GM12892 (cell line): ENCODE measurements around the gene ABCF2.

ENCODE experiments used
- DNase-seq: peaks from one replicate; pipeline ENCODE4 v3.0.0; 2011; ENCODE audit not compliant: insufficient read length
- FAIRE-seq: peaks from 2 replicates; lab custom pipeline; 2011; peaks lifted over from hg19 to GRCh38; lab: Jason Lieb, UNC
- POLR2A ChIP-seq: IDR thresholded peaks from 2 replicates; pipeline ENCODE4 v1.6.1; 2011; ENCODE audit warnings: low read depth, low read length, control low read depth
- POLR2AphosphoS5 ChIP-seq: IDR thresholded peaks from 2 replicates; pipeline ENCODE4 v1.6.1; 2011; ENCODE audit warnings: low read depth, low read length, control low read depth
- TAF1 ChIP-seq: IDR thresholded peaks from 2 replicates; pipeline ENCODE4 v1.6.1; 2011; ENCODE audit warnings: low read depth, mild to moderate bottlenecking, control low read depth, low read length, borderline replicate concordance

ABCF2 gene

DNA sequence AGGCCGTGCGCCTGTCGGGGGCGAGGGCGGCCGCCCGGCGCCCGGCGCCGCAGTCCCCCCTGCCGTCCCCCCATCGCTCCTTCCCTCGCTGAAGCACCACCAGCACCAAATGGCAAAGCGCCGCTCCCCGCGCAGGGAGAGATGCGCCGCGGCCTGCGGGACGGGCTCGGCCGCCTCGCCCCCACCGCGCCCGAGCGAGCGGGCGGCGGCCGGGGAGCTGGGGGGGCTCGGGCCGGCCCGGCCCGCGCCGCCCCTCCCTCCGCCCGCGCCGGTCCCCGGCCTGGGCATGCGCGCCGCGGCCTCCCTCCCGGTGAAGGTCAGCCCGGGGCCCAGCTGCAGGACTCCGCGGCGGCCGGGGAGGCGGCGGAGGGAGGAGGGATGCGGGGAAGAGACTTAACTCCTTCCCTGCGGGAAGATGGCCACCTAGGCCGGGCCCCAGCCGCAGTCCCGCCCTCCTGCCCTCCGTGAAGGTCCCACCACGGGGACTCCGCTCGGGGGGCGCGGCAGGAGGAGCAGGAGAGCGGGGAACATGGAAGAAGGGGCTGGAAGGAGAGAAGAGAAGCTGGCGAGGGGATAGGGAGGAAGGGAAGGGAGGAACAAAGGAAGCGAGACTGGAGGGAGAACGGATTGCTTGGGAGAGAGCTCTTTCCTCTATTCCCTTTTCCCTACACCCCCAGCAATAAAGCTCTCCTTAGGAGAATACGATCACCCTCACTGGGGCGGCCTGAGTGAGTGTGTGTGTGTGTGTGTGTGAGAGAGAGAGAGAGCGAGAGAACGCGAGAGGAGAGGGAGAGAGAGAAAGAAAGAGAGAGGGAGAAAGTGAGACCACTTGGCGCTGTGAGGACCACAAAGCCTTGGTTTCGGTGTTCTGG, 24.9 kb upstream of the ABCF2 start:
- TF ChIP-seq POLR2AphosphoS5 (no peak), TAF1 (no peak), POLR2A (no peak)
- no peak for DNase-seq
- no peak for FAIRE-seq

- DNase-seq (no peak), FAIRE-seq (no peak)
- no peak for TF ChIP-seq TAF1
- TF ChIP-seq POLR2AphosphoS5: no peak
- TF ChIP-seq POLR2A: no peak
Observed at GRCh38 chr7:151251328-151251688, 24.3 kb upstream of the ABCF2 start.

DNA sequence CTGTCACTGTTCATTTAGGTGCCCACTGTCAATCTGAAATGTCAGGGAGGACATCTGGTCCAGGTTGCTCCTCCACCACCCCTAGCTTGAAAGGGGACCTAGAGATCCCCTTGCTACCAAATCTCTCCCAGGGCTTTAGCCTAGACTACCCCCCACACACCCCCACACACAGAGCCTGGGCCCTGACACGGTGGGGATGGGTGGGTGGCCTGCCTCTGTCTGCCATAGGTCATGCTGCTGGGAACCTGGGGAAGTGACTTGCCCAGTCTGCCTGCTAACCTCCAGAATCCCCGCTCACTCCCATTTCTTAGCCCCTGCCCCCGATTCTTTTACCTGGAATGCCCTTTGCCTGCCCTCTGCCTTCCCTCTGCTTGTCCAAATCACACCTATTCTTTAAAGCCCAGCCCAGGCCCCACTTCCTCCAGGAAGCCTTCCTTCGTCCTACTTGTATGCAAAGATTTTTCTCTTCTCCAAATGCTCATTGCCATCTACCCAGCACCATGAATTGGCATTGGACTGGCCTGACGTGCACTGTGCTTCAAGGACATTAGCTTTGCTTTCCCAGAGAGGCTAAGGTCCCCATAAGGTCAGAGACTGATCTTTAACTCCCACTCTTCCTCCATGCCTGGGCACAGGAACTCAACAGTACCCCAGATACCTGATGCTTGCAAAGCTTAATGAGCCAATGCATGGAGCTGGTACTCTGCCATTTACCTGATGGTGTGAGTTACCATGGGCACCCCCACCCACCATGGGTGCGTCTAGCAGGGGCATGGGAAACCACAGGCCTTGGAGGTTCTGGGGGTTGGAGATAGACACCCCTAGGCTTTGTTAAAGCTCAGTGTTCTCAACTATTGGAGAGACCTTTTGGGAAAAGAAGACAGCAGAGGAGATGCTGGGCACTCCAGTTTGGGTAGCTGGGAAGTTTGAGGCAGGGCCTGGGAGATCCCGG, 23.5 kb upstream of the ABCF2 start:
- no peak for TF ChIP-seq POLR2AphosphoS5
- no peak for TF ChIP-seq TAF1
- TF ChIP-seq POLR2A: no peak
- no peak for DNase-seq
- no peak for FAIRE-seq

- FAIRE-seq (no peak), DNase-seq (no peak)
- no peak for TF ChIP-seq POLR2A
- no peak for TF ChIP-seq POLR2AphosphoS5
- TF ChIP-seq TAF1: no peak
Observed at GRCh38 chr7:151249732-151250072, 22.7 kb upstream of the ABCF2 start.

- FAIRE-seq (peak; percentile 66), DNase-seq (no peak)
- no peak for TF ChIP-seq POLR2AphosphoS5
- no peak for TF ChIP-seq TAF1
- TF ChIP-seq POLR2A: no peak
Observed at GRCh38 chr7:151249034-151249731, 22.2 kb upstream of the ABCF2 start.

- FAIRE-seq: no peak
Observed at GRCh38 chr7:151248346-151249033, 21.5 kb upstream of the ABCF2 start, which contains the start of gene SMARCD3. TSS of gene SMARCD3 (minus strand) at chr7:151248694. CDS start at chr7:151248562, 132 bp downstream.

GRCh38 chr7:151247611-151248345, 20.8 kb upstream of the ABCF2 start:
- FAIRE-seq (no peak), DNase-seq (no peak)
- no peak for TF ChIP-seq TAF1
- no peak for TF ChIP-seq POLR2A
- TF ChIP-seq POLR2AphosphoS5: no peak

More at GRCh38 chr7:151248346-151249033, 21.5 kb upstream of the ABCF2 start, which contains the start of gene SMARCD3:
- no peak for DNase-seq
- TF ChIP-seq POLR2A (no peak), TAF1 (no peak), POLR2AphosphoS5 (no peak)

DNA sequence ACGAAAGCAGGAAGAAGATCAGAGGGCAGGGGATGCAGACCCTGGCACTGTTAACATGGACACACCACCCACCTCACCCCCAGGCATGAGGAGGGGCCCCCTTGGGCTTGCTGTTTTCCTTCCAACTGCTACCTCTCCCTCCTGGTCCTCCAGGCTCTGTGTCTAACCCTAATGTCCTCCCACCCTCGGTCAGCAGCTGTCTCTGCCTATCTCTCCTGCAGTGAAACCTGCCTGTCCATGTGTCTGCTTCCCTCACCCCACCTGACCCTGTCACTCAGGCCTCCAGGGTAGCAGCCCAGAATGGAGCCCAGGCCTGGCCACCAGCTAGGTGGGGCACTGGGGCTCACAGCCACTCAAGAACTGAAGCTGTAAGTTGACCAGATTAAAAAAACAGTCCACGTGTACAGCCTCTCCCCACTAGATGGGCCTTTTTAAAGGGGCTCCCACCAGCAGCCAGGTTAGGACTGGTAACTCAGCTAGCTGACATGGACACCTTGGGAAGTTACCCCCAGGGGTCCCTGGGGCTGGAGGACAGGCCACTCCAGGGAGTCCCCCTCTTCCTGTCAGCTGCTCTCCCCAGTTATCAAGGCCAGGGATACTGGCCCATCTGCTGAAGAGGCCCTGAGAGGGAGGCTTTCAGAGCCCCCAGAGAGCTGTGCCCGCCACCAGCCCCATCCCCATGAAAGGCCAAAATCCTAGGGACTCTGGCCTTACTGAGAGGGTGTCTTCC, 20.0 kb upstream of the ABCF2 start:
- TF ChIP-seq TAF1: no peak
- no peak for DNase-seq
- FAIRE-seq: no peak

DNA sequence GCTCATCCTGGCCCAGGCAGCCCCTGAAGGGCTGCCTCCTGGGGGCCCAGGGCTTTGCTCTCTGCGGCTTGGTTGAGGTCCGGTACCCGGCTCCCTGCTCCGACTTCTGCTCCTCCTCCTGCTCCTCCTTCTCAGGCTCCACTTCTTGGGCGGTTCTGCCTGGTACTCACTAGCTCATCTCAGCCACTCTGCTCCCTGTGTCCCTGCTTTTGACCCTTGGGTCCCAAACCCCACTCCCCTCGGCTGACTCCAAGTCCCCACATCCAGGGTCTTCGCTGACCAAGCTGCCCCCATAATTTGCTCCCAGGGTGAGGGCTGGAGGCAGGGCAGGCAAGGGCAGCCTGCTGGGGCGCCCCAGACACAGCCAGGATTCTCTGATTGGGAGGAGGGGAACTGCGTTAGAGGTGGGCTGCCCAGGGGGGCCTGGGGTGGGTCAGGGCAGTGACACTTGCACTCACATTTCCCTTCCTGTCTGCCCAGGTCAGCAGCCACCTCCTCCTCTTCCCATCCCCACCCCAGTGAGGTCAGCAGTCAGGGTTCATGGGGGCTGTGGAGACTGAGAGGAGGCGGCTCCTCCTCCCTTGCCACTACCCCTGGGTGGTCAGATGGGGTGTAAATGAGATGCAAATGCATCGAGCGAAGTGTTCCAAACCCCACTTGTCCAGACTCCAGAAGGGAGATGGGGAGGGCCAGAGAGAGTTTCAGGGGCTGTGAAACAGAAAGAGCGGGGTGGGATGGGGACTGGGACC, 19.3 kb upstream of the ABCF2 start:
- DNase-seq (no peak), FAIRE-seq (no peak)
- TF ChIP-seq POLR2A (no peak), POLR2AphosphoS5 (no peak), TAF1 (no peak)
